ENCODE results near the gene CDC27.
"Not testable (repeated sequence)": the region's sequence is repeated elsewhere in the genome, so short reads cannot be mapped to it uniquely, and the experiment has no call there.

Gene CDC27

DNA sequence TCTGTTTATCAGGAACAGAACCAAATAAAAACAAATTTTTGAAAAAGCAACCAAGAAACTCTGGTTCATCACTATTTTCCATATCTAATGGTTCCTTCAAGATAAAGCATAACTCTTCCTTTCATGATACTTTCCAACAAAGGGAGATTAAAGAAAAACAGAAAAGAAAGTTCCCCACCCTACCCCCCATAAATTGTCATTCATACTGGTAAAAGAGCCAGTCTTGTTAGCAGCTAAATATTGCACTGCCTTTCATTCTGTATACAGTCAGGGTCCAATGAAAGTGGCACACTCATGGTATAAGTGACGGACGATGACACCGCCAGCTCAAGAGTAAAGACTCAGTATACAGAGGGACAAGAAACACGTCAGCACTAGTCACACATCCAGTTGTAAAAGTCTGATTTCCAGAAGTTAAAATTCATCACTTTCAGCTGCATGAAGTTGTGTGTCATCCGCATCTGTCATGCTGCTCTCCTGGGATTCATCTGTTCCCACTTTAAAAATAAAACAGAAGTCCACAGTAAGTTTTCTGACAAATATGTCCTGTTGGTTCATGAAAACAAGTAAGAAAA, 68.5 kb downstream of the CDC27 start:
- FAIRE-seq, result no peak

DNA sequence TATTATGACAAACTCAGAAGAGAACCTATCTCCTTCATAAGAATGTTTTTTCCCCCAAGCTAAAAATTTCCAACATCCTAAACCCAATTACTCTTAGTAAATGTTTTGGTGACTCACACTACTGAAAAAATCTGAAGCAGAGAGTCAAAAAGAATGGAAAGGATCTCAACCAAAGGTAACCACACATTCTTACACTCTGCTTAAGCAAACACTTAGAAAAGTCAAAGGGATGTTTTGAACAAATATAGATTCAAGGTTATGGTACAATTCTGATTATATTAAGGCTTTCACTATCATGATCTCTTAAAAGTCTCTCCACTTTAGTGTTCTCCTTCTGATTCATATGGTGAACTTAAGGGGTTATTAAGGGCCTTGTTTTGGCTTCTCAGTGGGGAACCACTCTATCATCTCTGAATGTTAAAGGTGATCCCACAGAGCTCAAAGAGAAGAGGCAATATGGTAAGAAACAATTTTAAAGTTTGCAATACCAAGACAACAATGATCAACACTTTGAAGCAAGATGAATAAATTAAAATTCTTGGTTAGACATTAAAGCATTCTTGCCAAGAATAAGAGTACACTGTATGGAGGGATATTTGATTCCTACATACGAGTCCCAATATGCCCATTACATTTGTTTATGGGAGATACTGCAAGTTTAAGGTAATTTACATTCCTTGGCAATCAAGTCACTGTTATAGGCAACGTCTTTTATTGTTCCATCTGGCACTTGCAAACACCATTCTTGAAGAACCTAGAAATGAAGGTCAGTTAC, 69.2 kb downstream of the CDC27 start:
- peak; percentile 37 for FAIRE-seq

DNA sequence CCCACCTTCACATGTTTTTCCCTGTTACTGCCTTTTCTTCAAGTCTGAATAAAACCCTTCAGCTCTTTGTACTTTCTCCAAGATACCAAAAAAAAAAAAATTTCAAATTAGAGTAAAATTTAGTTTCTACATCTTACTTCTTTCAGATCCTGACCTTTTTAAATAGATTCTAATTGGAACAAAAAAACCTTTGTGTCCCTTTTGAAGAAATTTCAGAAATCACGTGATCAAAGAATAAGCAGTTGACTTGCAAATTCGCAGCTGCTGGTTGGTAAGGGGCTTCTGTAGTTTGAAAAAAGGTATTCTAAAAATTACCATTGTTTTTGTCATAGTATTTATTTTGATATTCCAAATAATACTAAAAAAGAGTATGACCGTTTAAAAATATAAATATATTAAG, 71.7 kb downstream of the CDC27 start:
- FAIRE-seq, result peak; percentile 25

DNA sequence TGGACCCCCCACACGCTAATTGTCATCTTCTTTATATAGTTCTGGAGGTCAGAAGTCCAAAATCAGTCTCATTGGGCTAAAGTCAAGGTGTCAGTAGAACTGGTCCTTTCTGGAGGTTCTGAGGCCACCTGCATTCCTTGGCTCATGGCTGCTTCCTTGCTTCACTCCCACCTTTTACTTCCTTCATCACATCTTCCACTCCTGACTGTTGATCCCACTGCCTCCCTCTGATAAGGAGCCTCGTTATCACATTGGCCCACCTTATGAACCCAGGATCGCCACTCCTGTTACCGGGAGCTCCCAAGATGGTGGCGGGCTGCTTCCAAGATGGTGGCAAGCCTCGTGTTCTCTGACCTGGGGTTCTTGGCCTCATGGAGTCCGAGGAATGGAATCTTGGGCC, 83.0 kb downstream of the CDC27 start:
- no peak for FAIRE-seq

DNA sequence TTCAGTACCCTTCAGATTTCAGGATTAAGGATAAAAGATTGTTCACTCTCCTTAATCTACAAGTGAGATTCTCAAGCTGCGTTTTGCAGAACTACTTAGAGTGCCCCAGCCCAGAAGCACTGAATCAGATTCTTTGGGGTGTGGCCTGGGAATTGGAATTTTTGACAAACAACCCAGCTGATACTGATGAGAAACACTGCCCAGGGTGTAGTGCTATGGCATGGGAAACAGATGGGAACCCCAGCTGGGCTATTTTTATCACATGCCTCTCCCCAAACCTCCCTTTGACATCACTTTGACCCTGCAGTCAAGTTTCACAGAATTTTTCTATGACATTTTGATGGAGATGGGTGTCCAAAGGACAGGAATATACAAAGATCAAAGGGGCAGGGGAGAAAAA, 83.8 kb downstream of the CDC27 start:
- FAIRE-seq, result not testable (repeated sequence)

DNA sequence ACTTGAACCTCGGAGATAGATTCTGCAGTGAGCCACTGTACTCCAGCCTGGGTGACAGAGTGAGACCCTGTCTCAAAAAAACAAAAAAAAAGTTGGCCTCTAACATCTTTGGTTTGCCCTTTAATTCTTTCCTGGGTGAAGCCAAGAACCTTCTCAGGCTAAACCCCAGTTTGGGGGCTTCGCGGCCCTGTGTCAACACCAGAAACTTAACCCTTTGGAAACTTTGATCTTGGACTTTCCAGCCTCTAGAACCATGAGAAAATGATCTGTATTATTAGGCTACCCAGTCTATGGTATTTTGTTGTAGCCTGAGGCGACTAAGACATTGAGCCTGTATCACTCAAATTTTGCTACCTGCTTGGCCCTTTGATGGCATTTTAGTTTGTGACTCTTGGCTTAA, 86.2 kb downstream of the CDC27 start:
- FAIRE-seq, result no peak

GRCh38 chr17:47099987-47100711, 88.9 kb downstream of the CDC27 start:
- FAIRE-seq, result peak; percentile 85

DNA sequence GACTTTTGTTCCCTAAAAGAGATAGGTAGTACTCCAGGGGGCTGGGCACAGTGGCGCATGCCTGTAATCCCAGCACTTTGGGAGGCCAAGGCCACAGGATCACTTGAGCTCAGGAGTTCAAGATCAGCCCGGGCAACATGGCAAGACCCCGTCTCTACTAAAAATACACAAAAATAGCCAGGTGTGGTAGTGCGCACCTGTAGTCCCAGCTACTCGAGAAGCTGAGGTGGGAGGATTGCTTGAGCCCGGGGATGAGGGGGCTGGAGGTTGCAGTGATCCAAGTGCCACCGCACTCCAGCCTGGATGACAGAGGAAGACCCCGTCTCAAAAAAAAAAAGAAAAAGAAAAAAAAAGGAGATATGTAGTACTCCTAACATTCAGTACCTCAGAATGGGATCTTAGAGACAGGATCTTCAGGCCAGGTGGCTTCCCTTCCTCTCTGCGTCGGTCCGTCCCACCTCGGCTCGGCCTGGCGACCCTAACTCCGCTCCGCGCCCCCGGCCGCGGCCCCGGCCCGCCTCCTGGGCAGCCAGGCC, 89.6 kb downstream of the CDC27 start:
- no peak for FAIRE-seq

DNA sequence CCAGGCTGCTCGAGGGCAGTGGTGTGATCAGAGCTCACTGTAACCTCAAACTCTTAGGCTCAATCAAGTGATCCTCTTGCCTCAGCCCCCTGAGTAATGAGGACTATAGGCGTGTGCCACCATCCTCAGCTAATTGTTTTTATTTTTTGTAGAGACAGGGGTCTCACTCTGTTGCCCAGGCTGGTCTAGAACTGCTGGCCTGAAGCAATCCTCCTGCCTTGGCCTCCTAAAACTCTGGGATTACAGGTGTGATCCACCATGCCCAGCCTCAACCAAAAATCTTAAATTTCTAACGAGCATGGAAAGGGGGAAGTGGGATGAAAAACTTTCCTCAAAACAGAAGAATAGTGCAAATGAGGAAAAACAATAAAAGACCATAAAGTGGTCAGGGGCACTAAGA, 92.8 kb downstream of the CDC27 start:
- no peak for FAIRE-seq

DNA sequence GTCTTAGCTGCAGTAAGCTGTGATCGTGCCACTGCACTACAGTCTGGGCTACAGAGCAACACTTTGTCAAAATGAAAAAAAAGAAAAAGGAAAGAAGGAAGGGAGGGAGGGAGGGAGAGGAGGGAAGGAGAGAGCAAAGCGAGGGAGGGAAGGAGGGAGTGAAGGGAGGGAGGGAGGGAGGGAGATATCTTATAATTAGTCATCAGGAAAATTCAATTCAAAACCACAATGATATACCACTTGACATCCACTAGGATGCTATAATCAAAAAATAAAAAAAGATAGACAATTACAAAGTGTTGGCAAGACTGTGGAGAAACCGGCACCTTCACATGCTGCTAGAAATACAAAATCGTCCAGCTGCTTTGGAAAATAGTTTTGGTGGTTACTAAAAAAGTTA, 93.8 kb downstream of the CDC27 start:
- FAIRE-seq, result no peak

DNA sequence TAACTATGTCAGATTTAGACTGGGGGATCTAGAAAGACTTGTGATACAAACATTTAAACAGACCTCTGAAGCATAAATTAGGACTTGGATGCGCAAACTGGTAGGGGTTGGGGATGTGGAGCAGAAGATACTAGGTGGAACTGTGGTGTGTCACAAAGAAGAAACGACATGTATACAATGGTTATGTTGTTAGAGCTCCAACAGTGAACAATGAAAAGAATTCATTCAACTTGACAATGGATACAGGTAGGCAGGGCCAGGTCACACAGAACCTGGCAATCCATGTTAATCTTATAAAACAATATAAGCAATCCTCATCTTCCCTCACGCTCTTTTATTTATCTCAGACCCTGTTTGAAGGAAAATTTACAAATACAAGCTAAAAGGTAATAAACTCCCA, 102.0 kb downstream of the CDC27 start:
- no peak for FAIRE-seq

GRCh38 chr17:47085736-47086135, 103.4 kb downstream of the CDC27 start:
- peak; percentile 60 for FAIRE-seq

- FAIRE-seq, result no peak
These were observed 110.3 kb downstream of the CDC27 start for GRCh38 chr17:47078801-47079200.

DNA sequence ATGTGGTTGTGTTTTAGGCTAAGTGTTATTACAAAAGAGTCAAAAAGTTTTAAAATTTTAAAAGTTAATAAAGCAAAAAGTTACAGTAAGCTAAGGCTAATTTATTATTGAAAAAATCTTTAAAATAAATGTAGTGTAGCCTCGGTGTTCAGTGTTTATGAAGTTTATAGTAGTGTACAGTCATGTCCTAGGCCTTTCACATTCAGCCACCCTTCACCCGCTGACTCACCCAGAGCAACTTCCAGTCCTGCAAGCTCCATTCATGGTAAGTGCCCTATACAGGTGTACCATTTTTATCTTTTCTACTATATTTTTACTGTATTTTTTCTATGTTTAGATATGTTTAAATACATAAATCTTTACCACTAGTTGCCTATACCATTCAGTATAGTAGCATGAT, 111.5 kb downstream of the CDC27 start:
- FAIRE-seq, result no peak

- FAIRE-seq, result no peak
These were observed 112.9 kb downstream of the CDC27 start for GRCh38 chr17:47076171-47076570.

GRCh38 chr17:47074361-47074760, 114.7 kb downstream of the CDC27 start:
- not testable (repeated sequence) for FAIRE-seq

GRCh38 chr17:47073629-47074028, 115.5 kb downstream of the CDC27 start:
- not testable (repeated sequence) for FAIRE-seq

DNA sequence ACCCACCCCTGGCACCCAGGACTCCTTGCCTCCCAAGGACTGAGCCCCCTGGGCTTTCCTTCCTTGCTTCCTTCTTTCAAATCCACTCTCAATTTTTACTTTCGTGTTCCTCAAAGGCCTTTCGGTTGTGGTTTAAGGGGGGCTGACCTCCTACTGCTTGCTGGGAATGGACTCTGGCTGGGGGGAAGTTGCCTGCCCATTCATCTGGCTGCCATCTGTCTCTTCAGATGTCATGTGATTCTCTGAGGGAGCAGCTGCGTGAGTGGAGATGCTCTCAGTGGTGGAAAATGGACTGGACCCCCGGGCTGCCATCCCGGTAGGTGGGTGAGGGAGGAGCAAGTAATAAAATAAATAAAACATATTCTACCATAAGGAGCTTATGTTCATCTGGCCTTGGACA, 116.2 kb downstream of the CDC27 start:
- no peak for FAIRE-seq

GRCh38 chr17:47071171-47071570, 117.9 kb downstream of the CDC27 start:
- FAIRE-seq, result not testable (repeated sequence)

- not testable (repeated sequence) for FAIRE-seq
These were observed 118.8 kb downstream of the CDC27 start for GRCh38 chr17:47070266-47070665.

Measured in G401.6 (cell line).